HG02938 (cell line): ENCODE measurements around the gene CST1.
"Not testable (repeated sequence)": the region's sequence is repeated elsewhere in the genome, so short reads cannot be mapped to it uniquely, and the experiment has no call there.

Experiments
- ATAC-seq: cut with Tn5 transposase; IDR thresholded peaks from one replicate; pipeline ENCODE4 v1.9.1; 2021; ENCODE audit warnings: mild to moderate bottlenecking, moderate library complexity; ENCODE audit not compliant: unreplicated experiment

Gene CST1, protein sequence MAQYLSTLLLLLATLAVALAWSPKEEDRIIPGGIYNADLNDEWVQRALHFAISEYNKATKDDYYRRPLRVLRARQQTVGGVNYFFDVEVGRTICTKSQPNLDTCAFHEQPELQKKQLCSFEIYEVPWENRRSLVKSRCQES

GRCh38 chr20:23750786-23751185 lies at the start of gene CST1:
Gene CST1 (minus strand): TSS chr20:23750935. CDS start chr20:23750866, 69 bp downstream.
- ATAC-seq, result not testable (repeated sequence)

DNA sequence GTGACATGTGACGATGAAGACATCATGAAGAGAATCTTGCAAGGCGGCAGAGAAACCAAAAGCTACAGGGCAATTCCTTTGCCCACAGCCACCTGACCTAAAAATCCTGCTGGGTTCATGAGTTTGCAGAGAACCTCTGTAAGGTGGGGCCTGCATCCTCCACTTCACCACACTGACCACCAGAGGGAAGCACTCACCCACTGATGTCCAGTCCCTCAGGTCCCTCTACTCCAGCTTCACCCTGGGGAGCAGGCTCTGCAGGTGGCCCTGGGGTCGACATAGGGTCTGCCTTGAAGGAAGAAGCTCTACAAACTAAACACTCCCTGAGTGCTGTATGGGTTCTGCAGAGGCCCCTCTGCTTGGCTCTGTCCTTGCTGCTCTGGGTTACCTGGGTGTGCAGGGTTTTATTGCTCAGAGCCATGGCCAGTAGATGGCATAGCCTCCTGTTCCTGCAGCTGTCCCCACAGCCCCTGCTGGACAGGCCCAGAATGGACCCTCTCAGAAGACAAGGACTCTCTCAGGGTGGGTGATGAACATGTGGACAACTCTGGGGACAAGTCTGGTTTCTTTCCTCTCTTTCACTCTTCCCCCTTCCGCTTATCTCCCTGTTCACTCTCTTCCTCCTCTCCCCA lies 48.6 kb upstream of the CST1 start:
- peak; percentile 85 for ATAC-seq

DNA sequence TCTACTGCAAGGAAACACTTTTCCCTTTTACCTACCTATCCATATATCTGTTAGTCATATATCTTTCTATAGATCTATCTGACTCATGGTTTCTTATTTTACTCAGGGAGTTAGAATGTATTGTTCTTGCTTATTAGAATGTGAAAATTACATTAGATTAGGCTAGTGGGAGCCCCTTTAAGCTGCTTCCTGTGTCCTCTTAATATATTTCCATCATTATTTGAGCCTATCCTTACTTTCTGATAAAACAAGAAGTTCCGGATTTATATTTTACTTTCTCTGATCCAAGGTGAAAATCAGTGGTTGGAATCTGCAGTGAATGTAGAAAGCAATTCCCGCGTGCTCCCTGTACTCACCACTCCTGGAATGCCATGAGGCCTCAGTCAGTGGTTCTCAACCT lies 44.8 kb upstream of the CST1 start:
- ATAC-seq, result no peak

DNA sequence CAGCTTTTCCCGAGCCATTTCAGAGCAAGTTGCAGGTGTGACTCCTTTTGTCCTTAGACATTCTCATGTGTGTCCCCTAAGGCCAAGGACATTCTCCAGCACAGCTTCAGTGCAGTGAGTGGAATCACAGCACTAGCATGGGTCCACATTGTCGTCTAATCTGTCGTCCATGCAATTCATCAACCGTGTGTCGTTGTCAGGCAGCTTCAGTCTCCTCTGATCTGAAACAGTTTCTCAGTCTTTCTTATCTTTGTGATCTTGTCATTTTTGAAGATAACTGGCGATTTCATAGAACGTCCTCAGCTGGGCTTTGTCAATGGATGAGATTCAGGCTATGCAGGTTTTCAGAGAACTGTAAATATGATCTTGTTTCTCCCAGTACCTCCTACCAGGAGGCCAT lies 44.1 kb upstream of the CST1 start:
- no peak for ATAC-seq

GRCh38 chr20:23794065-23794464 lies 43.3 kb upstream of the CST1 start:
- no peak for ATAC-seq

DNA sequence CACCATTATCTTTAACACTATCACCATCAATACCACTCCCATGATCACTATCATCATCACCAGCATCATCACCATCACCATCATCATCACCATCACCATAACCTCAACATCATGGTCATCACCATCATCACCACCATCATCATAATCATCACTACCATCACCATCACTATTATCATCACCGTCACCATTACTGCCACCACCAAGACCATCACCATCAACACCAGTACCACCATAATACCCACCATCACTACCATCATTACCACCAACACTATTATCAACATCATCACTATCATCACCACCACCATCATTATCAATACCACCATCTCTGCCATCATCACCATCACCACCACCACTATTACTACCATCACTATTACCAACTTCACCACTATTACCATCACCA lies 32.7 kb upstream of the CST1 start:
- no peak for ATAC-seq

- no peak for ATAC-seq
Measured at GRCh38 chr20:23782366-23782983, 31.7 kb upstream of the CST1 start.

DNA sequence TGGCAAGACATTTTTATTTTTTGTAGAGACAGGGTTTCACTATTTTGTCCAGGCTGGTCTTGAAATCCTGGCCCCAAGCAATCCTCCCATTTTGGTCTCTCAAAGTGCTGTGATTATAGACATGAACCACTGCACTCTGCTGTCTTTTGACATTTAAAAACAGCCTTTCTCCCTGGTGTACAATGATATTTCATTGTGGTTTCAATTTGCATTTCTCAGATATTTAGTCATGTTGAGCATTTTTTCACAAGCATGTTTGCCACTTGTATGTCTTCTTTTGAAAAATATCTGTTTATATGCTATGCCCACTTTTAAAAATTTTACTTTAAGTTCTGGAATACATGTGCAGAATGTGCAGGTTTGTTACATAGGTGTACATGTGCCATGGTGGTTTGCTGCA lies 27.9 kb upstream of the CST1 start:
- ATAC-seq, result not testable (repeated sequence)

- ATAC-seq, result not testable (repeated sequence)
Measured at GRCh38 chr20:23777380-23777779, 26.6 kb upstream of the CST1 start.

- no peak for ATAC-seq
Measured at GRCh38 chr20:23776067-23776771, 25.5 kb upstream of the CST1 start.

- ATAC-seq, result no peak
Measured at GRCh38 chr20:23774081-23774480, 23.3 kb upstream of the CST1 start.

GRCh38 chr20:23773579-23773978 lies 22.8 kb upstream of the CST1 start:
- no peak for ATAC-seq

DNA sequence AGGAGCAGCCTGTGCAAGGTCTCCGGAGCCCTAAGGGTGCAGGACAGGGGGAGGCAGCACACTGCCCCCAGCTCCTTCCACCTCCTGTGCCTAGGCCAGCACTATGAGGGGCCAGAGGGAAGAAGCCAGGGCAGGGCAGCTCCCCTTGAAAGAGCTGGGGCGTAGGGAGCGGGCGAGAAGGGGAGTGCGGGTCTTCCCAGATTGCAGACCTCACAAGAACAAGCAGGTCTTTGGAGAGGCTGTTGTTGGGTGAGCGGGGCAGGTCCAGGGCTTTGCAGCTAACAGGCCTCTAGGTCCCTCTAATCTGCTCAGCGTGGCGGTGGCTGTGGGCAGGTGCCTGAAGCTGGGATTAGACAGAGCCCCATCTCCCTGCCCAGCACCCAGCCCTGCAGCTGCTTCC lies 22.4 kb upstream of the CST1 start:
- ATAC-seq, result no peak

- ATAC-seq, result no peak
Measured at GRCh38 chr20:23772074-23772473, 21.3 kb upstream of the CST1 start.

DNA sequence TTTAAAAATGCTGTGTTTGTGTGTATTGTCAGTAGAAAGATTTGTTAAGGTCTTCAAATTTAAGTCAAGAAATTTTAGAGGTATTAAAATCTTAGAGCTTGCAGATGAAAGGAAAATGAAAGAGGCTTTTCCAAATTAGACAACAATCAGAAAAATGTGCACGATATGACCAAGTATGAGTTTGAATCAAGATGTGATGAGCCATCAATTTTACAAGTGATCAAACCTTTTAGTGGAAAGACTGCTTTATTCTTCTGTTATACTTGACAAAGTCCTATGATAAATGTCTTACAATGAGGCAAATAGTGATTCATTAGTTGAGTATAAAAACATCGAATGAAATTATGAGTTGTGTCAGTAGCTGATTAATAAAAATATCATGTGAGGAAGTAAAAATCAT lies 19.6 kb upstream of the CST1 start:
- ATAC-seq, result no peak

GRCh38 chr20:23768520-23768919 lies 17.8 kb upstream of the CST1 start:
- ATAC-seq, result not testable (repeated sequence)

GRCh38 chr20:23766531-23766930 lies 15.8 kb upstream of the CST1 start:
- ATAC-seq, result no peak

- no peak for ATAC-seq
Measured at GRCh38 chr20:23765578-23765977, 14.8 kb upstream of the CST1 start.

- ATAC-seq, result not testable (repeated sequence)
Measured at GRCh38 chr20:23764630-23765029, 13.9 kb upstream of the CST1 start.

- no peak for ATAC-seq
Measured at GRCh38 chr20:23763345-23763744, 12.6 kb upstream of the CST1 start.

DNA sequence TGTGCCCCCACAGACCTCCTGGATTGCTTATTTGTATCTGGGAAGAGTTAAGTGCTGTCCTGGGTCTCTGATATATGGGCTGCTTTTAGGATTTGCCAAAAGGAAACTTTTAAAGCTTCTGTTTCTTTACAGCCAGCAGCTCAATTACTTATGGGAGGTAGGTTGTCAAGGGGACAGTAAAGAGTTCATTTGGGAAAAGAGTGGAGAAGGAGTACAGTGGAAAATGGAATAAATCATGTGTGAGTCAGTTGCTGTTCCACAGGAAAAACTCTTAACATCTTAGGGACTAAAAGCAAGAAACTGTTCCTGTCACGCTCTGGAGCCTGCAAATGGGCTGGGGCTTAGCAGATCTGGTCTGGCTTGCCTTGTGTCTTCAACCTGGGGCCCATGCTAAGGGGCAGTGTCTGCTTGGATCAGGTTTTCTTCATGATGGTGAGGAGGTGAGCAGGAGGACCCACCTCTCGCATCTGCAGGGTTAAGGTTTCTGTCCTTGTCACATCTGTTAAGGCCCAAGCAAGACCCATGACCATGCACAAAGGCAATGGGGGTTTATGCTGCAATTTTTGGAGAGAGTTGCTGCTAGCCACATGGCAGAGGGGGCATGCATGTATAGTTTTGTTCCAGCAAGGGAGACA lies 8.7 kb upstream of the CST1 start:
- no peak for ATAC-seq
